AG09319 (cell line): ENCODE data around the gene PNRC1.
"Not testable (repeated sequence)": the region's sequence is repeated elsewhere in the genome, so short reads cannot be mapped to it uniquely, and the experiment has no call there.

Source experiments
- DNase-seq: peaks from one replicate; pipeline ENCODE4 v3.0.0-alpha.2; 2010; ENCODE audit warnings: low read depth; ENCODE audit errors: extremely low read depth
- CTCF ChIP-seq: IDR thresholded peaks from 2 replicates; pipeline ENCODE4 v1.5.1; 2011; ENCODE audit warnings: low read depth, mild to moderate bottlenecking, inconsistent platforms, low read length, moderate library complexity

Gene PNRC1

GRCh38 chr6:89063881-89064280, 16.7 kb upstream of the PNRC1 start:
- TF ChIP-seq CTCF: no peak
- no peak for DNase-seq

- not testable (repeated sequence) for DNase-seq
These were observed 15.6 kb upstream of the PNRC1 start for GRCh38 chr6:89064931-89065330.

DNA sequence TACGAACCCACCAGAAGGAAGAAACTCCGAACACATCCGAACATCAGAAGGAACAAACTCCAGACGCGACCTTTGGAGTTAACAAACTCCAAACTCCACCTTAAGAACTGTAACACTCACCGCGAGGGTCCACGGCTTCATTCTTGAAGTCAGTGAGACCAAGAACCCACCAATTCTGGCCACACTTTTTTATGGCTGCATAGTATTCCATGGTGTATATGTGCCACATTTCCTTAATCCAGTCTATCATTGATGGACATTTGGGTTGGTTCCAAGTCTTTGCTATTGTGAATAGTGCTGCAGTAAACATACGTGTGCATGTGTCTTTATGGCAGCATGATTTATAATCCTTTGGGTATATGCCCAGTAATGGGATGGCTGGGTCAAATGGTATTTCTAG, 14.4 kb upstream of the PNRC1 start:
- not testable (repeated sequence) for DNase-seq

GRCh38 chr6:89066940-89067646, 13.5 kb upstream of the PNRC1 start:
- DNase-seq: no peak
- no peak for TF ChIP-seq CTCF

- TF ChIP-seq CTCF: no peak
- DNase-seq: no peak
These were observed 12.8 kb upstream of the PNRC1 start for GRCh38 chr6:89067796-89068195.

- no peak for DNase-seq
- TF ChIP-seq CTCF: no peak
These were observed 11.9 kb upstream of the PNRC1 start for GRCh38 chr6:89068695-89069094.

DNA sequence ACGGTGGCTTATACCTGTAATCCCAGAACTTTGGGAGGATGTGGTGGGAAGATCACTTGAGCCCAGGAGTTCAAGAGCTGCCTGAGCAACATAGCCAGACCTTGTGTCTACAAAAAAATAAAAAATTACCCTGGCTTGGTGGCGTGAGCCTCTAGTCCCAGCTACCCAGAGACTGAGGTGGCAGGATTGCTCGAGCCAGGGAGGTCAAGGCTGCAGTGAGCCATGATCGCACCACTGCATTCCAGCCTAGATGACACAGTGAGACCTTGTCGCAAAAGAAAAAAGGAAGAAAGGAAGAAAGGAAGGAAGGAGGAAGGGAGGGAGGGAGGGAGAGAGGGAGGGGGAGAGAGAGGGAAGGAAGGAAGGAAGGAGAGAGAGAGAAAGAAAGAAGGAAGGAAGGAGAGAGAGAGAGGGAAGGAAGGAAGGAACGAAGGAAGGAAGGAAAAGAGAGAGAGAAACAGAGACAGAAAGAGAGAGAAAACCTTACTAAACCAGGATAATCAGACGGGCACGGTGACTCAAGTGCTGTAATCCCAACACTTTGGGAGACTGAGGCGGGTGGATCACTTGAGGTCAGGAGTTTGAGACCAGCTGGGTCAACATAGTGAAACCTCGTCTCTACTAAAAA, 10.9 kb upstream of the PNRC1 start:
- no peak for DNase-seq
- no peak for TF ChIP-seq CTCF

DNA sequence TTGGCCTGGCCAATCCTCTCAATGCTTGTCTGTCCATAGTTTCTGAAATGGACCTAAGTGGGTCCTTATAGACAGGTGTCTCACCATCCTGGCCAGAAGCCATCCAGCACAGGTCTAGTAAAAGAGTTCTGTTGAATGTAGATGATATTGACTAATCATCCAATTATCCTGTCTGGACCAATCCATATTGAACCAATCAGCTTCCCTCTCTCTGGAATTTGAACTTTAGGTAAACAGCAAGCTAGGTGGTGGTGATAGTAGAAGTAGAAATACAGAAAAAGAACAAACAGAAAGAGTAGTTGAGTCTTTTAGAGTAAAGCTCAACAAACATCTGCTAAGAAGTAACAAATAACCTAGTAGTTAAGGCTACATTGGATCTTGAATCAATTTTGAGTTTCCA, 9.5 kb upstream of the PNRC1 start:
- TF ChIP-seq CTCF: no peak

More for the DNA sequence above, 9.5 kb upstream of the PNRC1 start:
- no peak for DNase-seq
